ENCODE data around the gene VSIR.

The VSIR gene

DNA sequence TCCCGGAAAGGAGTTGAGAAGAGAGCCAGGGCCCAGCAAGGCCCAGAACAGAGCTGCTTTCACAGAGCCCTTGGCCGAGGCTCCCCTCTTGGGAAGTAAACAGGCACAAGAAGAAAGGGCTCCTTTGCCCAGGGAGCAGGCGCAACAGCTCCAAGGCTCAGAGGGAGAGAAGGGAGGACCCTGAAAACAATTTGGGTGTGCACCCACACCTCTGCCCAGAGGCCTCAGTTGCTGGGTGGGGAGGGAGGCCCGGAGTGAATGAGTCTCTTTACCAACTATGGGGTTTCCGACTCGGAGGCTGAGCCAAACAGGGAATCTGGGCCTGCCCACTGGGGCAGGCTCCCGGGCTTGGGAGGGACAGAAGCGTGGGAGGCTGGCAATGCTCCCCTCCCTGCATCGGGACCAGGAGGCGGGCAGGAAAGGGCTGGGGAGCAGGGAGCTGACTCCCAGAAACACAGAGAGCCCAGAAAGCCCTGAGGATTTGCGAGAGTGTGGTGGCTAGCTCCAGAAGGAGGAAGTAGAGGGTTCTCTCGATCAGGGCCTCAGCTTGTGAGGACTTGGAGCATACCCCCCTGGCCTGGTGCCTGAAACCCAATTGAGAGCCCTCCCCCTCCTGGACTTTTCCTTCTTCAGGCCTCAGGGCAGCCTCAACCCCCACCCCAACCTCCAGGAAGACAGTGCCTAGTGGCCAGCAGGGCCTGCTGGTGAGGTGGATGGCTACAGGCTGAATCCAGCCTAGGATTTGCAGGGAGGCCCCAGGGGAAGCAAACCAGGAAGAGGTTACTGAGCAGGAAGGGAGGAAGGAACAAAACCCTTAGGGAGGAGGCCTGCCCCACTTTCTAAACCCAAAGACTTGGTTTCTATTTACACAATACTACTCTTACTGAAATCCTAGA lies 59.9 kb downstream of the VSIR start:
- DNase-seq (ENCODE audit: low read depth, low spot score), result no peak

DNA sequence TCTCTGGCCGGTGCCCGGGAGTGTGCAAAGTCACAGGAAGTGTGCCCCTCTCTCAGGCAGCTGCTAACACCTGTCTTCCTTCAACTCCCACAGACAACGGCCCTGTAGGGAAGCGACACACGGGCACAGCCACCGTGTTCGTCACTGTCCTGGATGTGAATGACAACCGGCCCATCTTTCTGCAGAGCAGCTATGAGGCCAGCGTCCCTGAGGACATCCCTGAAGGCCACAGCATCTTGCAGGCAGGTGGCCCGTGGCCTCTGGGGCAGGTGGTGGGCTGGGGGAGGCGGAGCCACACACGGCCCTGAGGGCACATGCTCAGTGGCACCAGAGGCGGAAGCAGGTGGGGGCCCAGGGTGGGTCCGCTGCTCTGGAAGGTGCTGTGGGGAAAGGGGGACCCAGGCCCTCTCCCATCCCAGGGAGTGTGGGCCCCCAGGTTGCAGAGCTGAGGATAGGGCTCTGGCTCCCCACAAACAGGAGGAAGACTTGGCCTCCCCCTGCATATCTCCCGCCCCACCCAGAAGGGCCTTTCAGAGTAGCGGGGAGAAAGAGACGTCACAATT lies 60.7 kb downstream of the VSIR start:
- no peak for DNase-seq (ENCODE audit: low read depth, low spot score)

DNA sequence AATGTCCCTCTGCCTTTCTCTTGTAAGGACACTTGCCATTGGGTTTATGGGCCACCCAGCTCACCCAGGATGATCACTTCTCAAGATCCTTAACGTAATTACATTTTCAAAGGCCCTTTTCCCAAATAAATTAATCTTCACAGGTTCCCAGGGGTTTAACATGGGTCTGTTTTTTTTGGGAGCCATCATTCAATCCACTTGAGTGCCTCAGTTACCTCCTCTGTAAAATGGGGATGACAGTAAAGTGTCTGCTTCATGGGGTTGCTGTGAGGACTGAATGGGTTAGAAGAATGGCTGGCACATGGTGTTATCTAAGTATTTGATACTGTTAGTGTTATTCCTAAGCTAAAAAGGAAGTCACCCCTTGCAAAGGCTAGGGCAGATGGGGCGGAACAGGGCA lies 61.1 kb downstream of the VSIR start:
- no peak for DNase-seq (ENCODE audit: low read depth, low spot score)

DNA sequence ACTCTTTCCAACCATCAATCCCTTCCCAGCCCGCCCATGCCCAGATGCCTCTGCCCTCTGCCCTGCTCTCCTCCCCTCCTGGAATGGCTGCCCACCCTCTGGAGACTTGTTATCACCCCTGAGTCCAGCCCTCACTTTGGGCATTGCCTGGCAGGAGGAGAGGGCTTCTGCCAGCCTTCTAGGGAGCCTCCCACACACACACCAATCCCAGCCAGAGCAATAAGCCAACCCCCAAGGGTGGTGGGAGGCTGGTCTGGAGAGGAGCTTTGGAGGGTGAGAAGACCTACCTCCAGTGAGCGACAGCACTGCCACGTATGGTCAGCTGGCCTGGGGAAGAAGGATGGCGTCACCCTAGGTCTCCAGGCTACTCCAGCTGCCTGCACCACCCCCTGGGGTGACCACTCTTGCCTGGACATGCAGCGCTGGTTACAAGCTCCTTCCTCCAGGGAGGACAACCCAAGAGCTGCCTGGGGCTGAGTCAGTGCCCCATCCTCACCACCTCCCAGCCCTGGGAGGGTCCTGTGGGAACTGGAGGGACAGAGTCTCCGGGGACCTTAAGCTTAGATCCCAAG lies 62.2 kb downstream of the VSIR start:
- no peak for DNase-seq (ENCODE audit: low read depth, low spot score)

DNA sequence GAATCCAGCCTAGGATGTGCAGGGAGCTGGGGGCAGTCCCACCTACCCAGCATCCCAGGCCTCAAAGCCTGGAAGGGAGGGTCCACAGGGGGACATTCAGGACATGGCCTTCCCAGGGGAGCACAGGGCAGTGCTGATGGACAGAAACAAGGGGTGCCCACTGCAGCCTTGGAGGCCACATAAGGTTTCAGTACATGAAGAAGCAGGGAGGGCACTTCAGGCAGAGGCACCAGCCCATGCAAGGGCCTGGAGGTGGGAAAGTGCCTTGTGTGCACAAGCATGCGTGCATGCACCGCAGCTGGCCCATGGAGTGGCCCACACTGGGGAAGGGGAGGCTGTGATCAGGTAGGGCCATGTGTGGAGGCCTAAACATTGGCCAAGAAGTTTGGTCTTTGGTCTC lies 62.8 kb downstream of the VSIR start:
- no peak for DNase-seq (ENCODE audit: low read depth, low spot score)

DNA sequence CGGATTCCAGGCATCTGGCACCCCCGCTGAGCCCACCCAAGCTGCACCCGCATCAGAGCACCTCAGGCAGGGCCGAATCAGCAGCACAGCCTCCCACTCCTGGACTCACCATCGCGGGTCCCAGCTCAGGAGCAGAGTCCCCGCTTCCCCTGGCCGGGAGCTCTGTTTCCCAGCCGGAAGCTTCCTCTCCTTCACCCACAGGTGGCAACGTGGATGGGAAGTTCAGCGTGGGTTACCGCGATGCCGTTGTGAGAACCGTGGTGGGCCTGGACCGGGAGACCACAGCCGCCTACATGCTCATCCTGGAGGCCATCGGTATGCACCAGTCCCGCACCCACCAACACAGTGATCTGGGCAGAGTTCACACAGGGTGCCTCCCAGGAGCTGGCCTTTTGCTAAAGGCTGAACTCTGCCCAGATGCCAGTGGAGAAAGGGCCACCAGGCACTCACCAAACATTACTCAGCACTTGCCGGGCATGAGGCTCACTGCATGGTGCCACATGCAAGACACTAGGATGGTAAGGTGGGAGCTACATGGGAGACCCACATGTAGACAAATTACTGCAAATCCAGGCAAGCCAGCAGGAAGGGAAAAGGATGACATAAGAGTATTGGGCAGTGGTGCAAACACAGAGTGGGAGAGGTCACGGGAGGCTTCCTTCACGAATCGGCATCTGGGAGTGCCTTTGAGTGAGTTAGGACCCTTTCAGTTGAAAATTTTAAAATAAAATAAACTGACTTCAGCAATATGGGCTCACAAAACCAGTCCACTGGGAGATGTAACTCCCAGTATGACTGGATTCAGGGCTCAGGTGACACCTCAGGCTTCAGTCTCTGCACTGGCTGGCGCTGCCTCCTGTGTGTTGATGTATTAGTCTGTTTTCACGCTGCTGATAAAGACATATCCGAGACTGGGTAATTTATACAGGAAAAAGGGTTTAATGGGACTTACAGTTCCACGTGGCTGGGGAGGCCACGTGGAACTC lies 64.1 kb downstream of the VSIR start:
- no peak for DNase-seq (ENCODE audit: low read depth, low spot score)

DNA sequence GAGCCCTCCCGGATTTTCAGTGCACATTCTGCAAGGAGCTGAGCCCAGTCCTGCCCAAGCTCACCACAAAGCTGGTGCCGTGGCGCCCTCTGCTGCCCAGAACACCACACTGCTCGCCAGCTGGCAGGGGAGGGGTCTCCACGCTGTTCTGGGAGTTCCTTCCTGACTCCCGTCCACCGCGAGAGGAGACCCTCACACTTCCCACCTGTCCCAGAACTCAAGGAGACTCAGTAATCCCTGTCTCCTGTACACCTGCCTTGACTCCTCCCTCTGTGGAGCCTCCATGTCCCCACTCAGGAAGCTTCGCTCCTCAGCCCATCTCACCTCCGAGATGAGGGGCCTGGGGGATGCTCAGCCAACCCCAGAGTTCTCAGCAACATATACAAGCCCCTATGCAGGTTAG lies 65.0 kb downstream of the VSIR start:
- DNase-seq (ENCODE audit: low read depth, low spot score), result peak; percentile 37

DNA sequence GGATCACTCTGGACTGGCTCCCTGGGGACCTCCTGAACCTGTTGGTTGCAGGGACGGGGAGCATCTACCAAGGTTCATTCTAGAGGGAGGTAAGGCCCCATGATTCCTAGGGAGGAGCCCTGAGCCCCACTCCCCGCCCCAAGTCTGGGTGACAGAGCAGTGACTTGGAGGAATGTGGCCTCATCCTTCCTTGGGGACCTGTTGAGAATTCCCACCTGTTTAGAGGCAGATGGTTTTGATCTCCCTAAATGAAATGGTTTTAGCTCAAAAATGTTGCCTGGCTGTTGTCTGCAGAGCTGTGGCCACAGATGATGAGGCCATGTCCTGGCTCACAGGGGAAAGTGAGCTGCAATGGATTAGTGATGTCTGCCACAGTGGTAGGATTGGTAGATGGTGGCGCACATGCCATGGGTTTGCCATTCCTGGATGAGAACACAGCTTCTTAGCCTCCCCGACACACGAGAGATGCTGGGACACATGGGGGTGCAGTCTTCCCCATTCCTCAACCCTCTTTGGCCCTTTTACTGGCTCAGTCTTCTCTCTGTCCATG lies 66.0 kb downstream of the VSIR start:
- no peak for DNase-seq (ENCODE audit: low read depth, low spot score)

DNA sequence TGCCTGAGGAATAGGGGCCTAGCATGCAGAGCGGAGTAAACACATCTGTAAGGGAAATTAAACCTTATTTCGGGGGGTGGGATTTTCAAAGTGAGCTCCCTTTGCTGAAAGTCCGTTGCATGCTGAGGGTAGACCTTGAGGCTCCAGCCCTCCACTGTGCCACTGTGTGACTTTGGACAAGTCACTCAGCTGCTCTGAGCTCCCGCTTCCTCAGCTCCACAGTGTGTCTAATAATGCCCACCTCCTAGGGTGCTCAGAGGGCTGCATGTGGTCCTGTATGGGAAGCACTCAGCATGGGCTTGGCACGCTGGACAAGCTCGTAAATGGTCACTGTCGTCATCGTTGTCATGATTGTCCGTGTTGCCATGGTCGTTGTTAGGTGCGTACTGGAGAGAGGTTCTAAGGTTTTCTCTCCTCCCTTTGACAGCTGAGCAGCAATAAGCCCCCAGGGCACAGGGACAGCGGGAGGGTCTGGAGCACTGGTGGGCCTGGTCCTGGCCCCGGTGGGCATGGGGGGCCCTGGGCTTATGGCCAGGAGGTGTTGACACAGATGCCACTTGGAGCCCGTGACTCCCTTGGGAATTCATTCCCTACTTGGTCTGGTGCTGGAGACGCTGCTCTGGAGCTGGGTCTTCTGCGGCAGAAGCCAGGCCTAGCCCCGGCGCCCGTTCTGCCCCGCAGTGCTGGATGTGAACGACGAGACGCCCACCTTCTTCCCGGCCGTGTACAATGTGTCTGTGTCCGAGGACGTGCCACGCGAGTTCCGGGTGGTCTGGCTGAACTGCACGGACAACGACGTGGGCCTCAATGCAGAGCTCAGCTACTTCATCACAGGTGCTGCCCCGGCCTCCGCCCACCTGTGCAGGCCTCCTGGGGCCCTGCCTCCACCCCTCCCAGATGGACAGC lies 66.9 kb downstream of the VSIR start:
- no peak for DNase-seq (ENCODE audit: low read depth, low spot score)

DNA sequence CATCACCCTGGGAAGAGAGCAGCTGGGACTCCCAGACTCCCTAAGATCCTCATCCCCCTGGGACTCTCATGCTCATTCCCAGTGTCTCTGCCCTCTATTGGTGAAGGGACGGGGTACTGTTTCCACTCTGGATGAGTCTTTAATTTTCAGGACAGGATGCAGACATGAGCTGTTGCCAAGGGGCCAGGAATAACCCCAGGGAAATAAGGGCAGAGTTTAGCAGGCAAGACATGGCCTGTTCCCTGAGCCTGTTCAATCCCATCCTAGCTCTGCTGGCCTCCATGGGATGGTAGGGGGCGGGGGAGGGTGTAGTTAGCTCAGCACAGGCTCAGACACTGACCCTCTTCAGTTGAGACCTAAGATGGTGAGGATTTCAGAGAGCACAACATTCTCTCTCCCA lies 67.7 kb downstream of the VSIR start:
- DNase-seq (ENCODE audit: low read depth, low spot score), result no peak

DNA sequence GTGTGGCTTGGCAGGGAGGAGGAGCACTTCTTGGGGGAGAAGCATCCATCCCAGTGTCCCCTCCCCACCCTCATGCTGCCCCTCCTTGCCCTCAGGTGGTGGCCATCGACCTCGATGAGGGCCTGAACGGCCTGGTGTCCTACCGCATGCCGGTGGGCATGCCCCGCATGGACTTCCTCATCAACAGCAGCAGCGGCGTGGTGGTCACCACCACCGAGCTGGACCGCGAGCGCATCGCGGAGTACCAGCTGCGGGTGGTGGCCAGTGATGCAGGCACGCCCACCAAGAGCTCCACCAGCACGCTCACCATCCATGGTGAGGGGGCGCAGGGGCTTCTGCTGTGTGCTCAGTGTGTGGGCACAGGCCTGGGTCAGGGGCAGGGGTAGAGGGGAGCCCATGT lies 68.5 kb downstream of the VSIR start:
- no peak for DNase-seq (ENCODE audit: low read depth, low spot score)

DNA sequence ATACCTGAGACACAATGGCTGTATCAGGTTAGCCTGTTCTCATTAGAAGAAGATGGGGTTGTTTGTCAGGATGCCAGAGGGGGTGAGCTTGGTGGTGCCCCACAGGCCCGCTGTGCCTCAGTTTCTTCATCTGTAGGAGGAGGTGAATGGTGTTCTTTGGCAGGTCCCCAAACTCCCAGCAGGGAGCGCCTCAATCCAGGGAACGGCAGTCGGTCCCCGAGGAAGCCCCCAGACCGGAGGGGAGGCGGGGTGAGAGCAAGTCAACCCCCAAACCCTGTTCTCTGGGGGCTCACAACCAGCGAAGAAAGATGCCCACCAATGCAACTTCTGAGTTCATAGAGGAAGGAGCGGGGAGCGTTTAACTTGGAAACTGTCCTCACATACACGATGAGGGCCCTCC lies 69.7 kb downstream of the VSIR start:
- DNase-seq (ENCODE audit: low read depth, low spot score), result no peak

DNA sequence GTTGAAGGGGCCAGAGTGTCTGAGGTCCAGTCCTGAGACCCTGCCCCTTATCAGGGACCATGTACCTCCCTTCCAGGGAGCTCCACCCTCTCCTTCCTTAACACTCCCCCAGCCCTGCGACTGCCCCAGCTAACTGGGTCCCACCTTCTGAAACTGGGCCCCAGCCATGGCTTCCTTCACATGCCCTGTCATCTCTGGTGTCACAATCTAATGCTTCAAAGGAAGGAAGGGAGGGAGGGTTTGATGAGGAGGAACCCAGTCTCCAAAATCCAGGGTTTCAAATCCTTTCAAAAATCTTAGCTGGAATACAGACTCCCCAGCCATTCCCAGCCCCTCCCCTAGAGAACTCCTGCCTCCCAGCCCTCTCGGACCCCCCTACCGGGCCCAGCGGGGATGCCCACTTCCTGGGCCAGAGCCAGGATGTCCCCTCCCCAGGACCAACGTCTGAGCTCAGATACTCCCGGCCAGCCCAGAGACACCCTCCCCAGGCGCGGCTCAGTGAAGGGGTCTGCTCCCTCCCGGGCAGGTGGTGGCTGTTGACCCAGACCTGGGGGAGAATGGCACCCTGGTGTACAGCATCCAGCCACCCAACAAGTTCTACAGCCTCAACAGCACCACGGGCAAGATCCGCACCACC lies 71.7 kb downstream of the VSIR start:
- no peak for DNase-seq (ENCODE audit: low read depth, low spot score)

DNA sequence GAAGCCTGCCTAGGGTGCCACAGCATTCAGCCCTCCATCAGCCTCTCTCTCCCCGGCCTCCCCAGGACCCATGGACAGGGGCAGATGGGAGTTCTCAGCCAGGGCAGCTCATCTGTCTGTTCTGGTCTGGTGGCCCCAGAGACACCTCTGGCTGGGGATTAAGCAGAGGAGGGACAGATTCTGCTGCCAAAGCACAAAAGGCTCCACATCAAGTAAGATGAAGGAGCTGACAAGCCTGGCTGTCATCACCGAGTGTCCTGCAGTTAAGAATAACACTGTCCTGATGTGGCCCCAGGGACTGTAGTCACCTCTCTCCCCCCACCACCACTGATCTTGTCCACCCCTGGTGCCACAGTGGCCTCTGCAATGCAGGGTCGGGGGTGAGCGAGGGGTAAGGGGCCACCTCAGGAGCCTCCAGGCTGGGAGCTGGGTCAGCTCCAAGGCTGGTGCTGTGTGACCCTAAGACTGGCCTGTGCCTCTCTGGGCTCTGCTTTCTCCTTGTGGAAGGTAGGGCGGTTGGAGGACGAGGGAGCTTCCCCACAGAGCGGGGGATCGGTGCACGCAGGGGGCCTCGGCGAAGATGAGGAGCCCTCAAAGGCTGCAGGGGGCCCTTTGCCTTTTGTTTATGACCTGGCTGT lies 72.5 kb downstream of the VSIR start:
- no peak for DNase-seq (ENCODE audit: low read depth, low spot score)

DNA sequence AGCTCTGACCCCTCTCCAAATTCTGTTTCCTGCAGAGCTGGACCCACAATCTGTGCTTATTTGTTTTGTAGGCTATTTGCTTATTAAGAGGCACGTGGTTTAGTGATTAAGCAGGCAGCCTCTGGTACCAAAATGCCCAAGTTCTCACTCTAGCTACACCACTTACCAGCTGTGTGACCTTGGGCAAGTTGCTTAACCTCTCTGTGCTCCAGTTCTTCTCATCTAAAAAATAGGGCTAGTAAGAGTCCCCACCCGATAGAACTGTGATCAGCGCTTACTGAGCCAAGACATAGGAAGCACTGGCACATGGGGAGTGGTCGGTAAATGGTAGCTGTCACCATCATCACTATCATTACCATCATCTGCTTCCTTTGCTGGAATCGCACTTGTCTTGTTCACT lies 74.6 kb downstream of the VSIR start:
- DNase-seq (ENCODE audit: low read depth, low spot score), result no peak

DNA sequence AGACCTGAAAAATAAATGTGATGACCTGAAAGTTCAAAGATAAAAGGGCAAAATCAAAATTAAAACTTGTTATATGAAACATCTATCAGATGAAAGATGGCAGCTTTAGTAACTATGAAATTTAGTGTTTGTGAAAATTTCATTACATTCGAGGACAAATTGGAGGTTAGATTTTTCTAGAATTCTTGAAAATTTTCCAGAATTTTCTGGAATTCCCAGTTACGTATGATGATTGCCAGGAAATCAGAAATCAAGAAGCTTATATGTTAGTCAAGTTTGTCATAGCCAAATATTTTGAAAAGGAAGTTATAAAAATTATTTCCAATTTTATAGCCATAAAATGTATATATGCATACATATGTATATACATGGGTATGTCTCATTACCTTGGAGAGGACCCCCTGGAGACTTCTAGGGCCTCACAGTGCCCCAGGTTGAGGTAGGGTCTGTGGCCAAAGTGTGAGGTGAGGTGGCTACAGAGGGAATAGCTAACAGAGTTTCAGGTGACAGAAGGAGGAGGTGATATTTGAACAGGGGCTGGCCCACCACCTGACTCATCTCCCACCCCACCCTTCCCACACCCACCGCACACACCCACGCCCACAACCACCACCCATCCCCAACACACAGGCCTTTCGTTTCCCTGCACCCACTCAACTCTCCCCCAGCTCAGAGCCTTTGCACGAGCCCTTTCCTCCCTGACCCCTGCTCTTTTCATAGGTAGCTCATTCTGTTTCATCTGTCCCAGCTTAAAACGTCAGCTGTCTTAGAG lies 75.2 kb downstream of the VSIR start:
- peak; percentile 38 for DNase-seq (ENCODE audit: low read depth, low spot score)
